CD8-positive, alpha-beta memory T cell (primary cell): ENCODE results near the gene CHRNA4. TPM values are rescaled to one million over a fixed set of nuclear protein-coding genes. Genes with fewer than 3 reads are reported as not detected.

ENCODE experiments used
- CTCF ChIA-PET: fragments of 350-600 bp; sonication (Branson Sonifier 250); formaldehyde crosslinking; loops from one replicate; lab custom pipeline; 2021; ENCODE audit warnings: antibody characterized with exemption; lab: Charles Lee
- POLR2A ChIA-PET: fragments of 350-600 bp; sonication (Branson Sonifier 250); formaldehyde crosslinking; loops from one replicate; lab custom pipeline; 2021; ENCODE audit warnings: antibody characterized with exemption; lab: Charles Lee
- DNase-seq, 5 donors: peaks; one replicate each; pipeline versions ENCODE4 v3.0.0 to v3.0.0-alpha.2; 2020 to 2022; ENCODE audit warnings: mixed read lengths in 1 of 5
- H3K27ac ChIP-seq: one replicate; pipeline ENCODE4 v1.7.0; 2013; ENCODE audit warnings: low read depth, mild to moderate bottlenecking, low read length, moderate library complexity
- H3K27me3 ChIP-seq: 2 replicates; pipeline ENCODE4 v1.7.0; 2013; ENCODE audit warnings: low read length, mild to moderate bottlenecking; ENCODE audit not compliant: insufficient read depth, poor library complexity, severe bottlenecking
- H3K36me3 ChIP-seq: 2 replicates; pipeline ENCODE4 v1.7.0; 2013; ENCODE audit warnings: mild to moderate bottlenecking, low read length, moderate library complexity; ENCODE audit not compliant: insufficient read depth
- H3K4me1 ChIP-seq: 2 replicates; pipeline ENCODE4 v1.7.0; 2013; ENCODE audit warnings: mild to moderate bottlenecking, low read length, moderate library complexity; ENCODE audit not compliant: insufficient read depth
- H3K4me3 ChIP-seq: 2 replicates; pipeline ENCODE4 v1.7.0; 2013; ENCODE audit warnings: mild to moderate bottlenecking, low read length
- H3K9me3 ChIP-seq: 2 replicates; pipeline ENCODE4 v1.7.0; 2013; ENCODE audit warnings: mild to moderate bottlenecking, low read length
- H3K27ac Mint-ChIP-seq, 8 donors: one replicate each; pipeline ENCODE4 v1.8.0; 2020 to 2021; ENCODE audit warnings: mixed read lengths in 8 of 8, mild to moderate bottlenecking in 6 of 8, inconsistent platforms in 3 of 8, moderate library complexity in 3 of 8
- H3K27me3 Mint-ChIP-seq, 2 donors: one replicate each; pipeline ENCODE4 v1.8.0; 2020 to 2021; ENCODE audit warnings: mixed read lengths in 2 of 2, mild to moderate bottlenecking in 1 of 2, moderate library complexity in 1 of 2
- H3K36me3 Mint-ChIP-seq, 3 donors: one replicate each; pipeline ENCODE4 v1.8.0; 2020 to 2021; ENCODE audit warnings: mixed read lengths in 3 of 3, inconsistent platforms in 1 of 3, mild to moderate bottlenecking in 1 of 3
- H3K4me1 Mint-ChIP-seq, 3 donors: one replicate each; pipeline ENCODE4 v1.8.0; 2020 to 2021; ENCODE audit warnings: mixed read lengths in 3 of 3, inconsistent platforms in 1 of 3, mild to moderate bottlenecking in 1 of 3
- H3K4me3 Mint-ChIP-seq, 7 donors: one replicate each; pipeline ENCODE4 v1.8.0; 2020 to 2021; ENCODE audit warnings: mixed read lengths in 7 of 7, mild to moderate bottlenecking in 6 of 7, moderate library complexity in 4 of 7, inconsistent platforms in 2 of 7
- H3K9me3 Mint-ChIP-seq, 5 donors: one replicate each; pipeline ENCODE4 v1.8.0; 2020 to 2022; ENCODE audit warnings: mixed read lengths in 5 of 5, mild to moderate bottlenecking in 3 of 5, moderate library complexity in 2 of 5, inconsistent platforms in 1 of 5
- polyA plus RNA-seq: library from polyadenylated mRNA; unstranded; fragments of 300-500 nt; fragmentation: Illumina TruSeq; gene quantifications from one replicate; pipeline ENCODE4 v1.2.3, GENCODE V29; 2021
- total RNA-seq, 2 experiments: library from RNA; stranded (reverse); gene quantifications; one replicate each; pipeline ENCODE4 v1.2.3, GENCODE V29; 2021

The CHRNA4 gene
- not detected for total RNA-seq
- not detected for polyA plus RNA-seq

DNA sequence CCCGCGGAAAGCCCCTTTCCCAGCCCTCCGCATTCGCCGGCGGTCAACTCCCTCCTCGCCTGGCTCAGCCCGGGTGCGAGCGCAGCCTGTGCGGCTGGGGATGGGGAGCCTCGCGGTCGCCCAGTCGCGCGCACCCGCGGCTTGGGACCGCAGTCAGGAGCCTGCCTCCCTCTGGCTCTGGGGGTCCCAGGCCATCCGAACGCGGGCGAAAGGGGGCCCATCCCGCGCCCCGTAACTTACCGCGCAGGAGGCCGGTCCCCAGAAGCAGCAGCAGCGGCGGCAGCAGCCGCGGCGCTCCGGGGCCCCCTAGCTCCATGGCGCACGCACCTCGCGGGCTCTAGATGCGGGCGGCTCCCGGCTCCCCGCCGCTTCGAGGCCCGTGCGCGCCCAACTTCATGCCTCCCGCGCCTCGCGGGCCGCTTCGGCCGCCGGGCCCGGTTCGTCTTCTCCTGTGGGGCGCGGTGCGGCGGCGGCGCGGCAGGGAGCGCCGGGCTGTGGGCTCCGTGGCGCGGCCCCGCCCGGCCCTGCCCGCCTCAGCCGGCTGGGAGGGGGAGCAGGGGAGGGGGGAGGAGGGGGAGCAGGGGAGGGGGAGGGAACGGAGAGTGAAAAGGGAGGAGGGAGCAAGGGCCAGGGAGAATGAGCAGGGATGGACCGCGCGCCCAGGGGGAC lies at the start of gene CHRNA4:
Gene CHRNA4, minus strand, starts transcription at position 500 of the 669 bp plus-strand sequence. Its CDS starts 184 bp downstream, at position 316.
- no peaks in the 10 kb centered on the region for H3K36me3 ChIP-seq
- H3K27ac ChIP-seq, result no peak within 1 kb of the TSS
- POLR2A ChIA-PET, result no interaction called here
- no peak within 1 kb of the TSS for H3K4me3 Mint-ChIP-seq
- H3K9me3 ChIP-seq, result no peaks in the 10 kb centered on the region
- peaks cover 0 to 7% (median 1%) of the 10 kb centered on the region in 3 donors for H3K4me1 Mint-ChIP-seq
- no peak within 1 kb of the TSS for H3K4me3 ChIP-seq
- CTCF ChIA-PET, result no interaction called here
- H3K4me1 ChIP-seq, result no peaks in the 10 kb centered on the region
- no peak for DNase-seq
- H3K27me3 ChIP-seq, result no peaks in the 10 kb centered on the region
- peaks cover 9 to 20% of the 10 kb centered on the region in 2 donors for H3K27me3 Mint-ChIP-seq
- H3K9me3 Mint-ChIP-seq, result no peaks in the 10 kb centered on the region
- H3K36me3 Mint-ChIP-seq, result no peaks in the 10 kb centered on the region
- H3K27ac Mint-ChIP-seq, result no peak within 1 kb of the TSS

DNA sequence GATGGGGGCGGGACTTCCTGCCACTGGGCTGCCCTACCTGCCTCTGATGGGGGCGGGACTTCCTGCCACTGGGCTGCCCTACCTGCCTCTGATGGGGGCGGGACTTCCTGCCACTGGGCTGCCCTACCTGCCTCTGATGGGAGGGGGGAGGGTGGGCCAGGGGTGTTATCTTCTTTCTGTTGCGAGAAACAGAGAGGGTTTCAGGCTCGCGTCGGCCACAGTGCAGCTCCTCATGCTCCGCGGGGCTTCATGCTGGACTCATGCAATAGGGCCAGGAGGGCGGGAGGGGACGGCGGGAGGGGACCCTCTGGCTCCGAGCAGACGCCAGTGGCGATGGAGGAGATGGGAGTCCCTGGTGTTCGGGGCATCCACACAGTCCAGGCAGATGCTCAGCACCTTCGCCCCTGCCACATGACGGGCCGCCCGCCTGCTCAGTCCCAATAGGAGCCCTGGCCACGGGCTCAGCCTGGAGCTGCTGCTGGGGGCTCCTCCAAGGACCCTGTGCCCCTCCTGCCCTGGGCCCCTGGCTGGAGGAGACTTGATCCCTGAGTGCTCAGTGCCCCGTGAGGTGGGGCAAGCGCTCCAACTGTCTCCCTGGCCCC lies 48.8 kb upstream of the CHRNA4 start:
- DNase-seq, result no peak
- Mint-ChIP-seq H3K9me3 (no peaks in the 10 kb centered on the region), H3K4me1 (peaks cover 0 to 4% (median 2%) of the 10 kb centered on the region in 3 donors), H3K36me3 (no peaks in the 10 kb centered on the region), H3K27ac (no peak overlapping the region), H3K27me3 (peaks cover 4 to 5% of the 10 kb centered on the region in 2 donors), H3K4me3 (no peak overlapping the region)
- H3K27ac ChIP-seq, result no peak overlapping the region
- H3K36me3 ChIP-seq, result no peaks in the 10 kb centered on the region
- no peaks in the 10 kb centered on the region for H3K27me3 ChIP-seq
- no peak overlapping the region for H3K4me3 ChIP-seq
- H3K9me3 ChIP-seq, result no peaks in the 10 kb centered on the region
- ChIA-PET CTCF (no interaction called here), POLR2A (no interaction called here)
- H3K4me1 ChIP-seq, result no peaks in the 10 kb centered on the region

DNA sequence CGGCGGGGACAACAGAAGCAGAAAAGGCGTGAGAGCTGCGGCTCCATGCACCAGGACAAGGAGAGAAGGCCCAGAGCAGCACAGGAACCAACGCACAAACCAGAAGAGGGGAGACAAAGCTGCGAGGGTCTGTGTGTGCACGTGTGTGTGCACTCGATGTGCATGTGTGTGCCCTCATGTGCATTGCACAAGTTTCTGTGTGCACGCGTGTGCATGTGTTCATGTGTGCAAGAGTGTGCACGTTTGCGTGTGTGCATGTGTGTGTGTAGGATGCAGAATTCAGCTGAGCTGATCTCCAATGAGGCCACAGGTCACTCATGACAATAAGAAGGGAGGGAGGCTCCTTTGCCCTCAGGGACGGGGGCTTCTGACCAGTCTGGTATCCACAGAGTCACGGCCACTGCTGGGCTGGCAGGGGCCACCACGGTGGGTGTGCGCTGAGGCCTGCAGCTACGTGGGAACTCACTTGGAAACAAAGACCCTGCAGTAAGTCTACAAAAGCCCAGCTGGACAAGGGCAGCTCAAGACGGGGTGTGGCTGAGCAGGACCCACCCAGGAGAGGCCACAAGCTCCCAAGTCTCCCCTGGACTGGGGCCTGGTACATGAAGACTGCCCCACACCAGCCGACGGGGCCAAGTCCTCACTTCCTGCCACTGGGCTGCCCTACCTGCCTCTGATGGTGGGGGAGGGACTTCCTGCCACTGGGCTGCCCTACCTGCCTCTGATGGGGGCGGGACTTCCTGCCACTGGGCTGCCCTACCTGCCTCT lies 48.1 kb upstream of the CHRNA4 start:
- no peaks in the 10 kb centered on the region for H3K36me3 Mint-ChIP-seq
- H3K27ac Mint-ChIP-seq, result peak overlapping the region in 2 of 8 donors; percentile 67 to 81
- Histone ChIP-seq H3K4me1 (no peaks in the 10 kb centered on the region), H3K27ac (no peak overlapping the region), H3K36me3 (no peaks in the 10 kb centered on the region), H3K9me3 (no peaks in the 10 kb centered on the region), H3K27me3 (no peaks in the 10 kb centered on the region), H3K4me3 (no peak overlapping the region)
- no peaks in the 10 kb centered on the region for H3K9me3 Mint-ChIP-seq
- peaks cover 0 to 4% (median 2%) of the 10 kb centered on the region in 3 donors for H3K4me1 Mint-ChIP-seq
- ChIA-PET POLR2A (no interaction called here), CTCF (no interaction called here)
- H3K4me3 Mint-ChIP-seq, result no peak overlapping the region
- H3K27me3 Mint-ChIP-seq, result peaks cover 4 to 5% of the 10 kb centered on the region in 2 donors
- peak in 1 of 5 donors; percentile 24 for DNase-seq

DNA sequence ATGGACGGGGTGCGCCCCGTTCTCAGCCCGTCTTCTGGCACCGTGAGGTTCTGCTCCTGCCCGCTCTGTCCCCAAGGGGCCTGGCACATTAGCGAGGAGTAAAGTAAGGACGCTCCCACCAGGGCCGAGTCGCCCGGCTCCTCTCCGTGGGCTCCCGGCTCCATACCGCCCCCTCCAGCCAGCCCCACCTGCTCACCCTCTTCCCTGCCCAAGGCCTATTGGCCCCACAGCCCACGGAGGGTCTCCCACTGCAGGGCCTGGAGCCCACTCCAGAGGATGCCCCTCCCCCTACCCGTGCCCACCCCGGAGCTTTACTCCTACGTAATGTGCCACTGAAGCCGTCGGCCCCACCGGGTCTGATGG lies 47.5 kb upstream of the CHRNA4 start:
- no peaks in the 10 kb centered on the region for H3K4me1 ChIP-seq
- no peak for DNase-seq
- no peaks in the 10 kb centered on the region for H3K9me3 ChIP-seq
- Mint-ChIP-seq H3K27ac (no peak overlapping the region), H3K36me3 (no peaks in the 10 kb centered on the region), H3K9me3 (no peaks in the 10 kb centered on the region), H3K4me3 (no peak overlapping the region), H3K27me3 (peaks cover 4 to 5% of the 10 kb centered on the region in 2 donors), H3K4me1 (peaks cover 0 to 4% (median 2%) of the 10 kb centered on the region in 3 donors)
- ChIA-PET CTCF (no interaction called here), POLR2A (no interaction called here)
- H3K27ac ChIP-seq, result no peak overlapping the region
- no peaks in the 10 kb centered on the region for H3K27me3 ChIP-seq
- H3K4me3 ChIP-seq, result no peak overlapping the region
- H3K36me3 ChIP-seq, result no peaks in the 10 kb centered on the region

DNA sequence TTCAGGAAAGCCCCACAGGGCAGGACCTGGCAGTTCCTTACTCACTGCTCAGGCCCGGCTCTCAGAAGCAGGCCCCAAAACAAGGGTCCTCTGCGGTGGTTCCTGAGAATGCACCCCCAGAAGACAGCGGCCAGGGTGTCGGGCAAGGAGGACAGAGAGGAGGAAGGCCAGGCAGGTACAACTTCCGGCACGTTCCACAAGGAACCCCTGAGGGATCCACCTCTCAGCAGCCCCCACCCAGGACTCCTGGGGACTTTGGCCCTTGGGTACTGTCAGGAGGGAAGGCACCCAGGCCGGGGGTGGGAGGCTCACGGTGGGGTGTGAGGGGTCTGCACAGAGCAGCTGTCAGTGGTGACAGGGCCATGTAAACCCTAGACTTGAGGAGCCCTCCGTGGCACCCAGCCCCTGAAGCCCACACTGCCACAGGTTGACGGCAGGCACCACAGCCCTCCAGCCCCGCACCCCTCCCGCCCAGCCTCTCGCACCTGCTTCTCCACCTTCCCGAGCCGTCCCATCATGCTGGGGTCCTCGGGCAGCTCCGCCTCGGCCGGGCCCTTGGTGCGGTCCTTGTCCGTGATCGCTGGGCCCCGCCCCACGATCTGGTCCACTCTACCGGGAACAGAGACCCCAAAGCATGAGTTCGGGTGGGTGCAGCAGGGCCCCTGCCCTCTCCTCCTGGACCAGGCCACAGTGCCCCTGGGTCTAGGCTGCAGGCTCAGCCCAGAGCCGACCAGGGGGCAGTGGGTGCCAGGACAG lies 47.0 kb upstream of the CHRNA4 start:
- H3K27ac Mint-ChIP-seq, result no peak overlapping the region
- POLR2A ChIA-PET, result no interaction called here
- H3K27me3 ChIP-seq, result no peaks in the 10 kb centered on the region
- H3K9me3 ChIP-seq, result no peaks in the 10 kb centered on the region
- H3K27me3 Mint-ChIP-seq, result peaks cover 4 to 6% of the 10 kb centered on the region in 2 donors
- no peak for DNase-seq
- no peak overlapping the region for H3K4me3 Mint-ChIP-seq
- H3K27ac ChIP-seq, result no peak overlapping the region
- H3K36me3 ChIP-seq, result no peaks in the 10 kb centered on the region
- no peaks in the 10 kb centered on the region for H3K9me3 Mint-ChIP-seq
- H3K36me3 Mint-ChIP-seq, result no peaks in the 10 kb centered on the region
- H3K4me3 ChIP-seq, result no peak overlapping the region
- CTCF ChIA-PET, result no interaction called here
- H3K4me1 Mint-ChIP-seq, result peaks cover 0 to 4% (median 2%) of the 10 kb centered on the region in 3 donors
- no peaks in the 10 kb centered on the region for H3K4me1 ChIP-seq

DNA sequence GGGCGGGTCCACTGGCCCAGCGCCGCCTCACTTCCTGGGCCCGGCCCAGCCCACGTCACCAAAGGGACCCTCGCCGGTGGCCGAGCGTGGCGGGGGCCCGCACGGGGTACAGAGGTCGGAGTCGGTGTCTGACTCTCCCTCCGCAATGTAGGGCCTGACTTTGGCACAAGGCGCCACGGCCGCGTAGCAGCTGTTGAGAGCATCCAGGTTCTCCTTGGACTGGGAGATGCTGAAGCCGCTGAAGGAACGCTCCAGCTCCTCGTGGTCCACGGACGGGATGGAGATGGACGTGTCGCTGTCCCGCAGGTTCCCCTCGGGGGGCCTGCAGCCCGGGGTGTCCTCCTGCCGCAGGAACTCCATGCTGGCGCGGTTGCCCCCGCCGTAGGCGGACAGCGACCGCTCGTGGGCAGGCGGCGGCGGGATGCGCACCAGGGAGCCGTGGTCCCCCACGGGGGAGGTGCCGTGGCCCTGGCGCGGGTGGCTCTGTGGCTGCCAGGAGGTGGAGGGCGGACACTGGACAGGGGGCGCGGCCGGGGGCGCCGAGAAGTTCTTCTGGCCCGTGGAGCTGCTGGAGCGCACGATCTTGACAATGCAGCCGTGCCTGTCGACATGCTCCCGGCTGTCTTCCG lies 45.6 kb upstream of the CHRNA4 start:
- Histone ChIP-seq H3K4me3 (no peak overlapping the region), H3K27me3 (no peaks in the 10 kb centered on the region), H3K9me3 (no peaks in the 10 kb centered on the region), H3K36me3 (no peaks in the 10 kb centered on the region), H3K4me1 (no peaks in the 10 kb centered on the region), H3K27ac (no peak overlapping the region)
- POLR2A ChIA-PET, result no interaction called here
- H3K9me3 Mint-ChIP-seq, result no peaks in the 10 kb centered on the region
- CTCF ChIA-PET, result no interaction called here
- no peak for DNase-seq
- no peaks in the 10 kb centered on the region for H3K36me3 Mint-ChIP-seq
- no peak overlapping the region for H3K27ac Mint-ChIP-seq
- H3K4me3 Mint-ChIP-seq, result no peak overlapping the region
- H3K27me3 Mint-ChIP-seq, result peaks cover 0 to 2% of the 10 kb centered on the region in 2 donors
- H3K4me1 Mint-ChIP-seq, result peaks cover 0 to 4% (median 2%) of the 10 kb centered on the region in 3 donors

DNA sequence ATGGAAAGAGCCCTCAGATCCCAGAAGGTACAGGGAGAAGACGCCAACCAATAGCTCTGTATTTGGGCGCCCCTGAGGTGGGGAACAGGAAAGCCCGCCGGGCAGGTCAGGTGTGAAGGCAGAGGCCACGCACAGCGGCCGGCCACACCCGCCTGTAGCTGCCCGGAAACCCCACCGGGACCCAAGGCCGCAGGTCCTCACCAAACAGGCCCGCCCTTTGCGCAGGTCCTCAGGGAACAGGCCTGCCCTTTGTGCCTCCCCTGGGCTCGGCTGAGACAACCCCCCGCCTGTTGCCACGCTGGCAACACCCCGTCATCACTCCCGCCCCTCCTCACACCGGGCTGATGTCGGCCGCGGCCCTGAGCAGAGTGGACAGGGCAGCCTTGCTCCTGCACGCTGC lies 44.9 kb upstream of the CHRNA4 start:
- no peak overlapping the region for H3K27ac Mint-ChIP-seq
- peaks cover 0 to 4% (median 2%) of the 10 kb centered on the region in 3 donors for H3K4me1 Mint-ChIP-seq
- H3K27me3 Mint-ChIP-seq, result peaks cover 0 to 2% of the 10 kb centered on the region in 2 donors
- H3K4me1 ChIP-seq, result no peaks in the 10 kb centered on the region
- no peaks in the 10 kb centered on the region for H3K36me3 Mint-ChIP-seq
- H3K36me3 ChIP-seq, result no peaks in the 10 kb centered on the region
- POLR2A ChIA-PET, result no interaction called here
- H3K9me3 Mint-ChIP-seq, result no peaks in the 10 kb centered on the region
- H3K4me3 Mint-ChIP-seq, result no peak overlapping the region
- H3K9me3 ChIP-seq, result no peaks in the 10 kb centered on the region
- H3K4me3 ChIP-seq, result no peak overlapping the region
- no peak for DNase-seq
- H3K27me3 ChIP-seq, result no peaks in the 10 kb centered on the region
- CTCF ChIA-PET, result no interaction called here
- no peak overlapping the region for H3K27ac ChIP-seq
